Esophagus (tissue), 2 donors: Measurements from ENCODE around the gene MAP4K3. TPM values are rescaled to one million over a fixed set of nuclear protein-coding genes. Genes with fewer than 3 reads are reported as not detected.
"Not testable (repeated sequence)": the region's sequence is repeated elsewhere in the genome, so short reads cannot be mapped to it uniquely, and the experiment has no call there.

Experiments used
- H3K27ac ChIP-seq, 2 donors: one replicate each; pipeline ENCODE4 v1.5.1; 2013; ENCODE audit warnings: low read depth in 2 of 2, mild to moderate bottlenecking in 2 of 2, inconsistent platforms in 1 of 2, low read length in 1 of 2, moderate library complexity in 1 of 2
- H3K27me3 ChIP-seq, 2 donors: one replicate each; pipeline ENCODE4 v1.6.1; 2013; ENCODE audit warnings: low read length in 2 of 2, control low read depth in 1 of 2, mild to moderate bottlenecking in 1 of 2; ENCODE audit not compliant: insufficient read depth in 2 of 2, control insufficient read depth in 1 of 2
- H3K36me3 ChIP-seq, 2 donors: one replicate each; pipeline ENCODE4 v1.6.1; 2013; ENCODE audit warnings: low read length in 1 of 2; ENCODE audit not compliant: control insufficient read depth in 2 of 2, insufficient read depth in 2 of 2
- H3K4me1 ChIP-seq, 2 donors: one replicate each; pipeline ENCODE4 v1.6.1; 2013; ENCODE audit warnings: low read length in 1 of 2; ENCODE audit not compliant: control insufficient read depth in 2 of 2, insufficient read depth in 2 of 2
- H3K4me3 ChIP-seq, 2 donors: one replicate each; pipeline ENCODE4 v1.5.1; 2013; ENCODE audit warnings: low read length in 2 of 2, mild to moderate bottlenecking in 2 of 2, low read depth in 1 of 2, moderate library complexity in 1 of 2
- H3K9me3 ChIP-seq, 2 donors: one replicate each; pipeline ENCODE4 v1.6.1; 2013; ENCODE audit warnings: mild to moderate bottlenecking in 2 of 2, low read depth in 1 of 2, low read length in 1 of 2, moderate library complexity in 1 of 2; ENCODE audit not compliant: control insufficient read depth in 2 of 2, insufficient read depth in 1 of 2
- WGBS, 2 donors: extraction: QIAGEN DNeasy Blood & Tissue Kit; methylation state at CpG; one replicate each; pipeline ENCODE4 v1.1.7; 2013; 5-methylcytosine and 5-hydroxymethylcytosine counted together
- polyA plus RNA-seq, 2 donors: library from polyadenylated mRNA; stranded (reverse); fragments of 200-250 nt; gene quantifications; one replicate each; pipeline ENCODE4 v1.2.3, GENCODE V29; 2013
- donor health status: healthy with polysubstance abuse.
- donor health status: Bipolar disorder and iron deficiency.

MAP4K3 gene
- polyA plus RNA-seq, 2 donors: 7.0 to 8.1 TPM

DNA sequence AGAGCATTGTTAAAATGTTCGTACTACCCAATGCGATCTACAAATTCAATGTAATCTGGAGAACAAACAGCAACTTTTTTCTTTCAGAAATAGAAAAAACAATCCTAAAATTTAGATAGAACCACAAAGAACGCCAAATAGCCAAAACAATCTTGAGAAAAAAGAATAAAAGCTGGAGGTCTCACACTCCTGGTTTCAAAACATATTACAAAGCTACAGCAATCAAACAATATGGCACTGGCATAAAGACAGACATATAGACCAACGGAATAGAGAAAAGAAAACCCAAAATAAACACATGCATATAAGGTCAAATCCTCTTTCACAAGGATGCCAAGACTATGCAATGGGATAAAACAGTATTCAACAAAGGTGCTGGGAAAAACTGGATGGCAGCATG, 74.5 kb downstream of the MAP4K3 start:
- 94% methylated on average over 4 of the region's 4 CpGs for WGBS, 2 donors

DNA sequence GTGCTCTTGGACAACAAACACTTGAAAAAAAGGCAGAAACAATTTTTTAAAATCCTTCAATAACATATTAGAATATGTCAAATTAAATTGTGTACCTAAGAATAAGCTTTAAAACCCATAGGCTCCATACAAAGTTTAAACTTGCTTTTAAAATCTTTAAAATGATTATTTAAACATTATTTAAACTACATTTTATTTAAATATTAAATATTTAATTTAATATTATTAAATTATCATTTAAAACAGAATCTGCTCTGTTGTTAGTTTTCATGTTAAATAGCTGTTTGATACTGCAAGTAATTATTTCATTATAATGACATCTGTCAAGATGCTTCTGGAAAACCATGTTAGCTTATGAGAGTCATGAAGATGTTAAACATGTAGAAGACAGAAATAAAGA, 75.6 kb downstream of the MAP4K3 start:
- no peaks in the 10 kb centered on the region for H3K36me3 ChIP-seq
- H3K27me3 ChIP-seq: no peaks in the 10 kb centered on the region
- peaks cover 5 to 7% of the 10 kb centered on the region in 2 donors for H3K9me3 ChIP-seq
- no peak overlapping the region for H3K27ac ChIP-seq
- no peaks in the 10 kb centered on the region for H3K4me1 ChIP-seq
- H3K4me3 ChIP-seq: no peak overlapping the region

More for the DNA sequence above, 74.5 kb downstream of the MAP4K3 start:
- Histone ChIP-seq H3K9me3 (peaks cover 5 to 7% of the 10 kb centered on the region in 2 donors), H3K27ac (no peak overlapping the region), H3K27me3 (no peaks in the 10 kb centered on the region), H3K4me1 (no peaks in the 10 kb centered on the region), H3K4me3 (no peak overlapping the region), H3K36me3 (no peaks in the 10 kb centered on the region)

DNA sequence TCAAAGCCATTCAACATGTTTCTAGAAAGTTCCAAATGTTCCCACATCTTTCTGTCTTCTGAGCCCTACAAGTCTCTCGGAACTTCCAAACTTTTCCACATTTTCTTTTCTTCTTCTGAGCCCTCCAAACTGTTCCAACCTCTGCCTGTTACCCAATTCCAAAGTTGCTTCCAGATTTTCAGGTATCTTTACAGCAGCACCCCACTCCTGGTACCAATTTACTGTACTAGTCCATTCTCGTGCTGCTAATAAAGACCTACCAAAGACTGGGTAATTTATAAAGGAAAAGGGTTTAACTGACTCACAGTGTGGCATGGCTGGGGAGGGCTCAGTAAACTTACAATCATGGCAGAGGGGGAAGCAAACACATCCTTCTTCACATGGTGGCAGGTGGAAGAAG, 76.7 kb downstream of the MAP4K3 start:
- H3K36me3 ChIP-seq, H3K27me3 ChIP-seq, H3K4me3 ChIP-seq, H3K27ac ChIP-seq, H3K4me1 ChIP-seq, H3K9me3 ChIP-seq: not testable (repeated sequence)
- 97 to 98% methylated on average over 2 of the region's 2 CpGs for WGBS, 2 donors

DNA sequence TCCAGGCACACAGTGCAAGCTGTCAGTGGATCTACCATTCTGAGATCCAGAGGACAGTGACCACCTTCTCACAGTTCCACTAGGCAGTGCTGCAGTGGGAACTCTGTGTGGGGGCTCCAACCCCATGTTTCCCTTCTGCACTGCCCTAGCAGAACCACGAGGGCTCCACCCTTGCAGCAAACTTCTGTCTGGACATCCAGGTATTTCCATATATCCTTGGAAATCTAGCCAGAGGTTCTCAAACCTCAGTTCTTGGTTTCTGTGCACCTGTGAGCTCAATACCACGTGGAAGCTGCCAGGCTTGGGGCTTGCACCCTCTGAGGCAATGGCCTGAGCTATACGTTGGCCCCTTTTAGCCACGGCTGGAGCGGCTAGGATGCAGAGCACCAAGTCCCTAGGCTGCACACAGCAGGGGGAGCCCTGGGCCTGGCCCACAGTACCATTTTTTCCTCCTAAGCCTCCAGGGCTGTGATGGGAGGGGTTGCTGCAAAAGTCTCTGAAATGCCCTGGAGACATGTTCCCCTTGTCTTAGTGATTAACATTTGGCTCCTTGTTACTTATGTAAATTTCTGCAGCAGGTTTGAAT, 77.5 kb downstream of the MAP4K3 start:
- Histone ChIP-seq H3K9me3 (peaks cover 5 to 7% of the 10 kb centered on the region in 2 donors), H3K4me1 (no peaks in the 10 kb centered on the region), H3K36me3 (no peaks in the 10 kb centered on the region), H3K27me3 (no peaks in the 10 kb centered on the region), H3K27ac (no peak overlapping the region), H3K4me3 (no peak overlapping the region)
- WGBS, 2 donors: 95 to 96% methylated on average over 5 of the region's 5 CpGs

DNA sequence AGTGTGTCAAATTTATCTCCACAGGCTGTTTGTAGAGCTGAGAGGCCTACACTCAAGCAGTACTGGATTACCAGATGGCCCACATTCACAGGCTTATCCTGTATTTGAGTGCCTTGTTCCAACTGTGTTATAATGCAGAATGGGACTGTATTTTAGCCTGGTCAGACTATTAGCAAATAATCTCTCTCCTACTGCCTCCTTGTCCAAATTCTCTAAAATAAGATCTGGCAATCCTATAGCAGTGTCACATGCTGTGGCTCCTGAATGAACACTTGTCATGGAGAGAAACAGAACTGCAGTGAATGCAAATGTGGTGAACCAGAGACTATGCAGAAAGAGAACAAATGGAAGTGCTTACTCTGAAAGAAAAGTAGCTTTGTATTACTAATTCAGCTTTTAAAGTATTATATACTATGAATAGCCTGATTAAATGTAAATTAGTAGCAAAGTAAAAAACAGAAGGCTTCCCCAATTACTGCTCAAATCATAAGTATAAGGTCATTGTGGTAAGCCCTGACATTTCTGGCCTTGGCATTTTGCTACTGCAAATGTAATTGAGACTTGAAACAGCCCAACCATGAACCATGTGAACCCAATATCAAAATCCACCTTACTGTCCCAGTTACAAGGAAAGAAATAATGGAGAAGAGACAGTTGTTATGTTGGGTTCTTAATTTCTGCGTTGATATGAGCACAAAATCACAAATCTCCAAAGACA, 80.0 kb downstream of the MAP4K3 start:
- WGBS, 2 donors: 92 to 97% methylated on average over 1 of the region's 1 CpG
- Histone ChIP-seq H3K27me3 (no peaks in the 10 kb centered on the region), H3K9me3 (peaks cover 5 to 7% of the 10 kb centered on the region in 2 donors), H3K27ac (no peak overlapping the region), H3K4me3 (no peak overlapping the region), H3K36me3 (no peaks in the 10 kb centered on the region), H3K4me1 (no peaks in the 10 kb centered on the region)

DNA sequence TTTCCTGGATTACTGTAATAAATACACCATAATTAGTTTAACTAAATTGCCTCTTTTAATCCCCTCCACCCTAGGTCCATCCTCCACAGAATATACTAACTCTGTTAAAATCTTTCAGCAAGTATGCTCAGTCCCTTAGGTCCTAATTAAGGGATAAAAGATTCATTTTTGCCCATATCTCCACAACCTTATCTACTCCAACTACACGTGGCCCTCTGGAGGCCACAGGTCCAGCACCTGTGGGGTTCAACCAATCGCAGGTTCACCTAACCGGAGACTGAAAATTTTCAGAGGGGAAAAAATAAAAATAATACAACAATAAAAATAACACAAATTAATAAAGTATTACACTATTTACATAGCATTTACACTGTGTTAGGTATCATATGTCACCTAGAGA, 86.4 kb downstream of the MAP4K3 start:
- no peaks in the 10 kb centered on the region for H3K4me1 ChIP-seq
- no peaks in the 10 kb centered on the region for H3K27me3 ChIP-seq
- WGBS, 2 donors: 87 to 91% methylated on average over 3 of the region's 3 CpGs
- no peak overlapping the region for H3K27ac ChIP-seq
- H3K4me3 ChIP-seq: no peak overlapping the region
- H3K36me3 ChIP-seq: no peaks in the 10 kb centered on the region
- no peaks in the 10 kb centered on the region for H3K9me3 ChIP-seq

DNA sequence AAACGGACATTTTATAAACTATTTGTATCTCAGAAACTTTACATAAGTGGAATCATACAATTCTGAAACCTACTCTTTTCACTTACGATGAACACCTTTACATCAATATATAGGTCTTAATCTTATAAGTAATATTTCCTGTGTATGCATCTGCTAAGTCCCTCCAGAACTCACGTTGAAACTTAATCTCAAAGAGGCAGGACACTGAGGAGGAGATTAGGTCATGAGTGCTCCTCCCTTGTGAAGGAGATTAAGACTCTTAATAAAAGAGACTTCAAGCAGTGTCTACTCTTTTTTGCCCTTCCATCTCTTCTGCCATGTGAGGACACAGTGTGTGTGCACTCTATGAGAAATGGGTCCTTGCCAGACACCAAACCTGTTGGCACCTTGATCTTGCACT, 98.6 kb downstream of the MAP4K3 start:
- H3K27ac ChIP-seq: no peak overlapping the region
- 76 to 78% methylated on average over 3 of the region's 3 CpGs for WGBS, 2 donors

DNA sequence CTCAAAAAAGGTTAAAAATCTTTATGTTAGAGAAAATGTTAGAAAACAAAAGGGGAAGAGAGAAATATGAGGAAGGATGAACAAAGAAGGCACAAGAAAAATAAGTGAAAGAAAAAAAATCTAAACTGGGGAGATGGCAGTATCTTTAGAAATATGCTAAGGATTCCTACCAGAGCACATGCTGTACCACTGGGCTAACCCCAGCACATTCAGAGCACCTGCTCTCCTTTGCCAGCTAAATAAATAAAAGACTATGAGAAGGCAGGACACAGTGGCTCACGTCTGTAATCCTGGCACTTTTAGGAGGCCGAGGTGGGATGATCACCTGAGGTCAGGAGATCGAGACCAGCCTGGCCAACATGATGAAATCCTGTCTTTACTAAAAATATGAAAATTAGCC, 101.2 kb downstream of the MAP4K3 start:
- WGBS, 2 donors: 99% methylated on average over 3 of the region's 3 CpGs
- no peaks in the 10 kb centered on the region for H3K36me3 ChIP-seq
- H3K27ac ChIP-seq: no peak overlapping the region
- no peaks in the 10 kb centered on the region for H3K27me3 ChIP-seq
- H3K9me3 ChIP-seq: no peaks in the 10 kb centered on the region
- no peaks in the 10 kb centered on the region for H3K4me1 ChIP-seq
- H3K4me3 ChIP-seq: no peak overlapping the region

More for the DNA sequence above, 98.6 kb downstream of the MAP4K3 start:
- H3K36me3 ChIP-seq: no peaks in the 10 kb centered on the region
- no peaks in the 10 kb centered on the region for H3K9me3 ChIP-seq
- H3K27me3 ChIP-seq: no peaks in the 10 kb centered on the region
- no peaks in the 10 kb centered on the region for H3K4me1 ChIP-seq
- H3K4me3 ChIP-seq: no peak overlapping the region

DNA sequence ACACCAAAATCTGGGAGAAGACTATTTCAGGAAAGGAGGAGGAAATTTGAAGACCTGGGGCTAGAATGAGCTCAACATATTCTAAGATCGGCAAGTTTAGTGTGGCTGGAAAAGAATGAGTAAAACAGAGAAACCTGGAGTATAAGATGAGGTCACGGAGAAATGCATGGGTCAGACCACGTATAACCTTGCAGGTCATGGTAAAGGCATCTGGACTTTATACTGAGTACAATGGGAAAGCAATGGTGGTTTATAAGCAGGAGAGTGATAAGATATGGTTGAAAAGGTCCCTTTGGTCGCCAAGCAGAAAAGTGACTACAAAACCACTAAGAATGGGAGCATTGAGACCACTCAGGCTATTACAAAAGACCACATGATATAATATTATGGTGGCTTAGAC, 102.1 kb downstream of the MAP4K3 start:
- no peak overlapping the region for H3K27ac ChIP-seq
- no peaks in the 10 kb centered on the region for H3K9me3 ChIP-seq
- no peak overlapping the region for H3K4me3 ChIP-seq
- no peaks in the 10 kb centered on the region for H3K4me1 ChIP-seq
- H3K27me3 ChIP-seq: no peaks in the 10 kb centered on the region
- no peaks in the 10 kb centered on the region for H3K36me3 ChIP-seq
- 96 to 97% methylated on average over 4 of the region's 4 CpGs for WGBS, 2 donors

DNA sequence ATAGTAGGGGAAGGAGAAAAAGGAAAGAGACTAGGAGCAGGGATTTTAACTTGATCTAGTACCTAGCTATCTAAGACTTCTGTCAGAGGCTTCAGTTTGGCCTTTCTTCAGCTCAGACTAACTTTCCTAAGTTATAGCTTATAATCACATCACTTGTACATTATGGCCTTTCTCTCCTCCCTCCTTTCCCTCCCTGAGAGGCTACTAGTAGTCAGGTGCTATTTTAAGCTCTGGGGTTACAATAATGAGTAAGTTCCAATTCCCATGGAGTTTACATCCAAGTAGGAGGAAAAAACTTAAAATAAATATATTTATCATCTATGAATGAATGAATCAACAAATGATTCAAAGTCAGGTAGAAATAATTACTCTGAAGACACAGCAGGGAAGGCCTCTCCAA, 102.6 kb downstream of the MAP4K3 start:
- no peaks in the 10 kb centered on the region for H3K27me3 ChIP-seq
- no peak overlapping the region for H3K4me3 ChIP-seq
- no peaks in the 10 kb centered on the region for H3K9me3 ChIP-seq
- H3K27ac ChIP-seq: no peak overlapping the region
- no peaks in the 10 kb centered on the region for H3K36me3 ChIP-seq
- no peaks in the 10 kb centered on the region for H3K4me1 ChIP-seq
